Ectodermal cell (in vitro differentiated cells): Measurements from ENCODE around the gene HYDIN.
"Not testable (repeated sequence)": the region's sequence is repeated elsewhere in the genome, so short reads cannot be mapped to it uniquely, and the experiment has no call there.

Experiments
- H3K27ac ChIP-seq: 2 replicates; pipeline ENCODE4 v1.7.0; 2013; ENCODE audit warnings: mild to moderate bottlenecking, low read depth, low read length; ENCODE audit not compliant: insufficient read depth, poor library complexity, severe bottlenecking
- H3K27me3 ChIP-seq: 2 replicates; pipeline ENCODE4 v1.7.0; 2013; ENCODE audit warnings: mild to moderate bottlenecking, low read length; ENCODE audit not compliant: insufficient read depth, control insufficient read depth, poor library complexity, severe bottlenecking
- H3K36me3 ChIP-seq: one replicate; pipeline ENCODE4 v1.7.0; 2013; ENCODE audit warnings: low read length; ENCODE audit not compliant: control insufficient read depth, insufficient read depth
- H3K4me1 ChIP-seq: one replicate; pipeline ENCODE4 v1.7.0; 2013; ENCODE audit warnings: low read length; ENCODE audit not compliant: control insufficient read depth, insufficient read depth
- H3K4me3 ChIP-seq: 2 replicates; pipeline ENCODE4 v1.7.0; 2013; ENCODE audit warnings: low read depth, low read length, control low read depth; ENCODE audit not compliant: insufficient read depth
- H3K9me3 ChIP-seq: 2 replicates; pipeline ENCODE4 v1.7.0; 2013; ENCODE audit warnings: mild to moderate bottlenecking, low read length, moderate library complexity; ENCODE audit not compliant: control insufficient read depth
- WGBS, 2 experiments: methylation state at CpG; one replicate each; pipeline ENCODE4 v1.1.7; 2013; ENCODE audit warnings: missing lambda C conversion rate in 2 of 2; 5-methylcytosine and 5-hydroxymethylcytosine counted together

HYDIN gene

DNA sequence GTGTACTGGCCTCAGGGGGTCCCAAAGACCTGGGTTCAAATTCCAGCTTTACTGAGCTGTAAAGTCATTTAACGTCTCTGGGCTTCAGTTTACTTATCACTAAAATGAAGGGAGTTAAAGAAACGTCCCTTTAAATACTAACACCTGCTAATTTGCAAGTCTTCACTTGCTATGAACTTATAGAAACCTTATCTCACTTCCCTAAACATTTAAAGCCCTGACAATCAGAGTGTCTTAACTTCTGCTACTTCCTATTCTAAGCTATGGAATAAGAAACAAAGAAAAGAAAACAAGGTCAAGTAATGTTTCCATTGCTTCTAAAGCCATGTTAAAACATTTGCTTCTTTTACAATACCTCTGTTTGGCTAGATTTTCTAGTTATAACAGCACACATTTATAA is 87.3 kb downstream of the HYDIN start:
- H3K36me3 ChIP-seq, H3K4me1 ChIP-seq, H3K4me3 ChIP-seq, H3K27me3 ChIP-seq, H3K27ac ChIP-seq, H3K9me3 ChIP-seq: not testable (repeated sequence)
- no CpG with 5 or more reads among the region's 2 CpGs for WGBS, 2 experiments

DNA sequence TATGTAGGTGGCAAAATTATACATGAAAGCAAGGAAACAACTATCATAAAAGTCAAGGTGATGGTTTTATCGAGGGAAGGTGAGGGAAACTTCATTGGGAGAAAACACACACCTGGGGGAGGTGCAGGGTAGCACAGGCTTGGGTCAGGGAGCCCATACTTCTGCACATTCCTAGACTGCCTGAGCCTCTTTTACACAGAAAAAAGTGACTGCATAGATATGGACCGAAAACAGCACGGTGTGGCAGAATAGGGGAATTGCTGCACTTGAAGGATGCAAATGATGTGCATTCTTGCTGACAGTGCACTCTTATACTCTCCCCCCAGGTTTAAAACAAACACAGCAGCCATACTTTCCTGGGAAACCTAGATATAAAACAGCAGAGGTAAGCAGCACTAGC is 120.0 kb downstream of the HYDIN start:
- not testable (repeated sequence) for H3K4me1 ChIP-seq, H3K27ac ChIP-seq, H3K27me3 ChIP-seq, H3K36me3 ChIP-seq, H3K9me3 ChIP-seq, H3K4me3 ChIP-seq
- WGBS, 2 experiments, result 100% methylated on average over 1 of the region's 3 CpGs

DNA sequence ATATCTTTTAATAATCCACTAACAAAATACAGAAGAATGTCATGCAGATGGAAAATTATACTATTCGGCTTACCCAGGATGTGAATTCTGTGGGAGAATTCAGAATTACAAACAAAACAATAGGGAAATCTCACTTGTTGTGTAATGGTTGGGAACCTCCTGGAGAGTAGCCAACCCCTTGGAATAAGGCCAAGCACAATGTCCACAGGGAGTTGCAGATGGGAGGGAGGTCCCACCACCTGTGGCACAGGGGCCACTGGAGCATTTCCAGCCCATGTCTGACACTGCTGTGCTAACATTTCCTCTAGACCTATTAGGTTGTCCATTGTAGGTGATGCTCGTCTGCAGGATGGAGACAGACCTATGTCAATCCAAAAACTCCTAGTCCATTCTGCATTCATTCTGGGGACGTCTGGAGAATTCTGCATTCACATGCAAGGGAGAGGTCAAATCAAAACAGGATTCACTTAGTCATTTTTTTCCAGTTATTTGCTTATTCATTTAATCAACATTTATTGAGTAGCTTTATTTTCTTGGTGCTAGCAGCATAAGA is 120.8 kb downstream of the HYDIN start:
- H3K27ac ChIP-seq, H3K4me1 ChIP-seq, H3K4me3 ChIP-seq, H3K9me3 ChIP-seq, H3K36me3 ChIP-seq, H3K27me3 ChIP-seq: not testable (repeated sequence)
- WGBS, 2 experiments, result no CpG with 5 or more reads among the region's 3 CpGs

DNA sequence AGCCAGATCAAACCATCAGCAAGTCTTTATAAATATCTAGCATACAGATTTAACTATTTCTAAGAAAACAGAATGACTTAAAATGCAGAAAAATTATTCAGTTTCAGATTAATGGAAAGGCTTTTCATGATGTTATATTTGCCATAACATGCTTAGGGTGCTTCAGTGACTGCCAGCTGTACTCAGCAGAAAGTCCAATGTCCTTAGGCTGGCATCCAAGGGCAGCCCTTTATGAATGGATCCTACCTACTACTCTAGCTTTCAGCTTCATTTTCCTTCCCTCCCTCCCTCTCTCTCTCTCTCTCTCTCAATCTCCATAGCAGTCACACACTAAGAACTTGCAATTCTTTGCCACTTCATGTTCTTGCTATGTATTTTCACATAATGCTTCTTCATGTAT is 124.6 kb downstream of the HYDIN start:
- not testable (repeated sequence) for H3K36me3 ChIP-seq, H3K4me3 ChIP-seq, H3K27ac ChIP-seq, H3K9me3 ChIP-seq, H3K4me1 ChIP-seq, H3K27me3 ChIP-seq

DNA sequence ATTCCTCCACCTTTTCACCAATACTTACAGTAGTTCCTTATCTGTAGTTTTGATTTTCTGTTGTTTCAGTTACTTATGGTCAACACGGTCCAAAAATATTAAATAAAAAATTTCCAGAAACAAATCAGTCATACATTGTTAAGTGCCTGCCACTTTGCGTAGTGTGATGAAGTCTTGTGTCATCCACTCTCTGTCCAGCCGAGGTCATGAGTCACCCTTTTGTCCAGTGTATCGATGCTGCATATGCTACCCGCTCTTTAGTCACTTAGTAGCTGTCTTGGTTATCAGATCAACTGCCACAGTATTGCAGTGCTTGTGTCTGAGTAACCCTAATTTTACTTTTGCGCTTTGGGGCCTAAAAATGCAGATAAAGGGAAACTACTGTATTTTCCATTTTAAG is 146.9 kb downstream of the HYDIN start:
- H3K4me3 ChIP-seq, H3K36me3 ChIP-seq: not testable (repeated sequence)
- WGBS, 2 experiments, result 100% methylated on average over 1 of the region's 6 CpGs; no CpG with 5 or more reads in 1 of the 2 experiments

DNA sequence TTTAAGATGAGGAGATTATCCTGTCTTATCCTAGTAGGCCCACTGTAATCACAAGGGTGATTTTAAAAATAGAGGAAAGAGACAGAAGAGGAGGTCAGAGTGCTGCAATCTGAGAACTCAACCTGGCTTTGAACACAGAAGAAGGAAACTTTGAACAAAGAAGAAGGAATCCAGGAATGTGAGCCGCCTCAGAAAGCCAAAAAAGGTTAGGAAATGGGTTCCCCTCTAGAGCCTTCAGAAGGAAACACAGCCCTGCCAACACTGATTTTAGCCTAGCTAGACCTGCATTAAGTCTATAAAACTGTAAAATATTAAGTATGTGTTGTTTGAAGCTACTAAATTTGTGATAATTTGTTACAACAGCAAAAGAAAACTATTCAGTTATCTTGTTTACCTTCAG is 149.7 kb downstream of the HYDIN start:
- not testable (repeated sequence) for H3K4me1 ChIP-seq, H3K4me3 ChIP-seq, H3K9me3 ChIP-seq, H3K27ac ChIP-seq, H3K27me3 ChIP-seq, H3K36me3 ChIP-seq
- 0 to 45% methylated on average over 1 of the region's 1 CpG for WGBS, 2 experiments

More for the DNA sequence above, 146.9 kb downstream of the HYDIN start:
- H3K27ac ChIP-seq, H3K4me1 ChIP-seq, H3K9me3 ChIP-seq, H3K27me3 ChIP-seq: not testable (repeated sequence)

DNA sequence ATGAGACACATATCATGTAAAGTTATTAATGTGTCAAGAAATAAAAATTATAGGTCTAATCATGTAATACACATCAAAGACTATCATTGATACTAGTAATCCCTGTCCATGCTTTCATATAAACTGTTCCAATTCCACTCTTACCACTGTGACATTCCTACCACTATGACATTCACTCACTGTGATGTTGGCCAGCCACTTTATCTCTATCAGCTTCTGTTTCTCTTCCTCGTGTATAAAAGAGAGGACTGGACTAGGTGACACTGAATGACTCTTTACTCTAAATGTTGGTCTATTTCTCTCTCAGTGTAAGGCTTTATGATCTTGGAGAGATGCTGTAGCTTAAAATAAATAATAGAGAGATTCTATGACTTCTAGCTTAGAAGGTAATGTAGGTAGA is 150.3 kb downstream of the HYDIN start:
- H3K4me1 ChIP-seq, H3K4me3 ChIP-seq: not testable (repeated sequence)
- no CpG with 5 or more reads among the region's 1 CpG for WGBS, 2 experiments

DNA sequence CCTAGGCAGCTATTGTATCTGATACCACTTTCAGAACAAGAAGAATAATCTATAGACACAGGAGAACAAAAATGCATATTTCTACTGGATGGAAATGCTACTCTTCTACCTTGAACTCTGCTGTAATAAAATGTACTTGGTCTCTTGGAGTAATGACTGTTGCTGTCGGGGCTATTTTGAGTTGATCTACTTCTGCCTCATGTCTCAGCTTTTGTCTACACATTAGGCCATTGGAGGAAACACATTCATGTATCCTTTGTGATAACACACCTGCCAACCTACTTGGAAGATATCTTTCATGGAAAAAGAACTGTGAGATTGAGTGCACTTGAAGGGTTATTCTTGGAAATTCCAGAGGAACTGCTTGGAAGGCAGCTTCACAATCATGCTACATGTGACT is 159.9 kb downstream of the HYDIN start:
- not testable (repeated sequence) for H3K4me3 ChIP-seq, H3K4me1 ChIP-seq, H3K9me3 ChIP-seq, H3K27me3 ChIP-seq, H3K36me3 ChIP-seq, H3K27ac ChIP-seq
- WGBS, 2 experiments, result no CpG with 5 or more reads among the region's 1 CpG

More for the DNA sequence above, 150.3 kb downstream of the HYDIN start:
- H3K27me3 ChIP-seq, H3K36me3 ChIP-seq, H3K9me3 ChIP-seq, H3K27ac ChIP-seq: not testable (repeated sequence)

DNA sequence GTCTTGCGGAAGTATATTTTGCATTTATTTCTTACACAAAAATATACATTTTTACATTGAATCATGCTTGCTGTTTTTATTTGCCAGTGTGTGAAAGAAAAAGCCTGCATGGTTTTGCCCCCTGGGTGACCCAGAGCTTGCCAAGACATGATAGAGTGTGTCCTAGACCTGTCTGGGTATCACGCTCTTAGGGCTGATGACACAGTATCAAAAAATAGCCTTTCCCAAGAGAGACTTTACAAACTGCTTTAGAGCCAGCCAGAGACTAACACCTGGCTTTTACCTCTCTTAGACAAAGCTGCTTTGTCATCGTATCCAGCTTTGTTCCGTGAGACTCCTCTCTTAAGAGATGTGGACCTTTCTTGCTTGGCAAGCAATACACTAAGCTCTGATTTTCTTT is 160.7 kb downstream of the HYDIN start:
- H3K27me3 ChIP-seq, H3K4me3 ChIP-seq, H3K4me1 ChIP-seq, H3K36me3 ChIP-seq, H3K27ac ChIP-seq, H3K9me3 ChIP-seq: not testable (repeated sequence)
- WGBS, 2 experiments, result 75 to 86% methylated on average over 2 to 3 of the region's 4 CpGs

DNA sequence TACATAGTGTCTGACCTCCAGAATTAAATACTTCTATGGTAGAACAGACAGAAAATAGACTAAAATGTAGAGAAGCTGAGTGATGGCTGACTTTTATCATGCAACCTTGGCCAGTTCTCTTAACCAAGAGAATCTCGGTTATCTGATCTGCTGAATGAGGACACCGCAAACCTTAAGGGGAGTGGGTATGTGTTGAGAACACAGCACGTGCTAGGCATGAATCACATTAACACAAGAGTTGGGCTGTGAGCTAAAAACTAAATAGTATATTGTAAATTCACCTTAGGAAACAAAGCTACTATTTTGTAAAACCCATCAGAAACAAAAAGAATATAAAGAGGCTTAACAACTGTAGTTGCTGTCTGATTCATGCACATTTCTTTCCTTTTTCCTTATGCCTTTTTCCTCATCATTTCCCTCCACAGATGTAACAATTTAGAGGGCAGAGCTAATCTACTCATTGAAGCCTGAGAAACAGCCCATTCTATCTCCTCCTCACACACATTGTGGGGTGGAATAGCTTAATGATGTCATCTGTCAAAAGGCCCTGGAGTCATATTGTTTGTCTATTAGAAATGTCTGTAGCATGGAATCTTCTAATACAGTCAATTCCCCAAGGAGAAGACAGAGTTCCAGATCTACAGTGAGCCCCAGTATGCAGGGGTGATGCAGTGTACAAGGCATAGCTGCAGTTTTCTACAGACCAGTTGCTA is 176.5 kb downstream of the HYDIN start:
- not testable (repeated sequence) for H3K4me3 ChIP-seq, H3K4me1 ChIP-seq, H3K27ac ChIP-seq, H3K9me3 ChIP-seq, H3K27me3 ChIP-seq, H3K36me3 ChIP-seq
- WGBS, 2 experiments, result 50% methylated on average over 1 of the region's 3 CpGs; no CpG with 5 or more reads in 1 of the 2 experiments

DNA sequence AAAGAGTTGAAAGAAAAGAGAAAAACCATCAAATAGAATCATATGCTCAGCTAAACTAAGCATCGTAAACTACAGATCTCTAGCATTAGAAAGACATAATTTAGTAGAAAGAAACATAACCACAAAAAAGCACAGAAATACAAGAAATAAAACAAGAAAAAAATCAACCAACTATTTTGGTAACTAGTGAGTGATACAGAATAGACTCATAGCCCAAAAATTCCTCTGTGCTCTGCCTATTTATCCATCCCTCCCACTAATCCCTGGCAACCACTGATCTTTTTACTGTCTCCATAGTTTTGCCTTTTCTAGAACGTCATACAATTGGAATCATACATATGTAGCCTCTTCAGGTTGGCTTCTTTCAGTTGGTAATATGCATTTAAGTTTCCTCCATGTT is 180.2 kb downstream of the HYDIN start:
- not testable (repeated sequence) for H3K36me3 ChIP-seq, H3K27me3 ChIP-seq, H3K4me3 ChIP-seq, H3K9me3 ChIP-seq, H3K27ac ChIP-seq, H3K4me1 ChIP-seq
- WGBS, 2 experiments, result no CpG with 5 or more reads among the region's 2 CpGs
